HTERT RPE-1 (cell line): ENCODE data around the gene KIF1C.
"Not testable (repeated sequence)": the region's sequence is repeated elsewhere in the genome, so short reads cannot be mapped to it uniquely, and the experiment has no call there.

Experiments
- in situ Hi-C: fragments of 300-500 bp; cut with MboI; formaldehyde crosslinking; loops from 4 replicates; pipeline ENCODE4 v1.14.3; 2020; ENCODE audit warnings: low sequenced_read_pairs

KIF1C gene

GRCh38 chr17:4999430-5000093 lies 1.8 kb downstream of the KIF1C start:
- in situ Hi-C loops: no loop called here

GRCh38 chr17:5000237-5000639 lies 2.5 kb downstream of the KIF1C start:
- in situ Hi-C loops: no loop called here

GRCh38 chr17:5002121-5002788 lies 4.5 kb downstream of the KIF1C start:
- in situ Hi-C loops: no loop called here

- in situ Hi-C loops: no loop called here
These were observed 5.6 kb downstream of the KIF1C start for GRCh38 chr17:5003214-5003867.

GRCh38 chr17:5011928-5012327 lies 14.2 kb downstream of the KIF1C start:
- in situ Hi-C loops: no loop called here

- in situ Hi-C loops: no loop called here
These were observed 16.6 kb downstream of the KIF1C start for GRCh38 chr17:5014357-5014756.

GRCh38 chr17:5019475-5019956 lies 21.8 kb downstream of the KIF1C start:
- in situ Hi-C loops: no loop called here

GRCh38 chr17:5020502-5021023 lies 22.8 kb downstream of the KIF1C start:
- in situ Hi-C loops: no loop called here

- in situ Hi-C loops: no loop called here
These were observed 24.5 kb downstream of the KIF1C start for GRCh38 chr17:5022171-5022711.

- in situ Hi-C loops: no loop called here
These were observed 25.9 kb downstream of the KIF1C start for GRCh38 chr17:5023588-5024147.

- in situ Hi-C loops: no loop called here
These were observed 26.9 kb downstream of the KIF1C start for GRCh38 chr17:5024604-5025003.

- in situ Hi-C loops: no loop called here
These were observed 29.5 kb downstream of the KIF1C start for GRCh38 chr17:5027299-5027698.

- in situ Hi-C loops: no loop called here
These were observed 30.2 kb downstream of the KIF1C start for GRCh38 chr17:5027916-5028315.

- in situ Hi-C loops: not testable (repeated sequence)
These were observed 32.4 kb downstream of the KIF1C start for GRCh38 chr17:5030168-5030567.

GRCh38 chr17:5031365-5032082 lies 33.8 kb downstream of the KIF1C start:
- in situ Hi-C loops: no loop called here

GRCh38 chr17:5032865-5033264 lies 35.1 kb downstream of the KIF1C start:
- in situ Hi-C loops: no loop called here

- in situ Hi-C loops: no loop called here
These were observed 35.7 kb downstream of the KIF1C start for GRCh38 chr17:5033352-5034015.

- in situ Hi-C loops: no loop called here
These were observed 36.3 kb downstream of the KIF1C start for GRCh38 chr17:5034063-5034462.

GRCh38 chr17:5034651-5035050 lies 36.9 kb downstream of the KIF1C start:
- in situ Hi-C loops: no loop called here

GRCh38 chr17:5035315-5035714 lies 37.6 kb downstream of the KIF1C start, which contains the start of gene SLC52A1:
Gene SLC52A1 (minus strand): TSS chr17:5035426. CDS start chr17:5034606, 820 bp downstream.
- in situ Hi-C loops: no loop called here
